HG02852 (cell line): ENCODE measurements around the gene TMEM86A.

ENCODE experiments used
- ATAC-seq: cut with Tn5 transposase; IDR thresholded peaks from one replicate; pipeline ENCODE4 v1.9.1; 2021; ENCODE audit warnings: mild to moderate bottlenecking, moderate library complexity; ENCODE audit not compliant: unreplicated experiment

TMEM86A gene

GRCh38 chr11:18722293-18722637, 23.7 kb downstream of the TMEM86A start:
- peak; percentile 19 for ATAC-seq

DNA sequence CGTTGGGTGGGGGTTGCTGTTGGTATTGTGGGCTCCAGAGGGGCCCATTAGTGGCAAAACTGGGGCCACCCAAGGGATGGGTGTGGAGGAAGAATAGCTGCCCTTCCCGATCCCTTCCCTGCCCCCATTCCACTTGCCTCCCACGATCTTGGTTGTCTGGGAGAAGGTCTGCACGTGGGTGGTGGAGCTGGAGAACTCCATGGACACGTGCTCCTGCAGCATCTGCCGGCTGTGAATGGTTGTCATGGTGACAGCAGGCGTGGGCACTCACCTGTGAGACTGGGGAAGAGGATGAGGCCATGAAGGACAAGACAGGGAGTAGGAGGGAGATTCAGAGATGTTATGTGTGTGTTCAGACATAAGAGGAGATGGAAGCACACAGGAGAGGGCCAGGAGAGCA, 25.4 kb downstream of the TMEM86A start:
- ATAC-seq = no peak

DNA sequence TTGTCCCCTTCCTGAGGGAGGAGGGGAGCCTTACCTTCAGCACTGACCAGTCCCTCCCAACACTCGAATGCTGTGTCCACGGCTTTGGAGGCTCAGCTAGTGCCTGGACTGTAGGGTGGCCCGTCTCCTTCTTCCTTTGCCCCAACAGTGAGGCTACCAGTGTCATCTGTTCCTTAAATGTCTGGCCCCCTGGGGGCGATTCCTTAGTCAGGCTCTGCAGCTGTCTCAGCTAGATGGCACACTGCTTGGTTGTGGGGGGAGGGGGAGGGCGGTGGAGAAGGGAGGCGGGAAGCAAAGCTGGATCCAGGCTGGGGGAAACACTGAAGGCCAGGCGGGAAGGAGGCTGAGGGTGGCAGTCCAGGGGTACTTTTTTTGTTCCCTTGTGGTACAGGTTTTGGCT, 27.5 kb downstream of the TMEM86A start, which contains the start of gene IGSF22:
TSS of gene IGSF22 (minus strand) at position 149 of the 400 bp plus-strand sequence. CDS start 1,952 bp downstream, outside the sequence.
- no peak for ATAC-seq

DNA sequence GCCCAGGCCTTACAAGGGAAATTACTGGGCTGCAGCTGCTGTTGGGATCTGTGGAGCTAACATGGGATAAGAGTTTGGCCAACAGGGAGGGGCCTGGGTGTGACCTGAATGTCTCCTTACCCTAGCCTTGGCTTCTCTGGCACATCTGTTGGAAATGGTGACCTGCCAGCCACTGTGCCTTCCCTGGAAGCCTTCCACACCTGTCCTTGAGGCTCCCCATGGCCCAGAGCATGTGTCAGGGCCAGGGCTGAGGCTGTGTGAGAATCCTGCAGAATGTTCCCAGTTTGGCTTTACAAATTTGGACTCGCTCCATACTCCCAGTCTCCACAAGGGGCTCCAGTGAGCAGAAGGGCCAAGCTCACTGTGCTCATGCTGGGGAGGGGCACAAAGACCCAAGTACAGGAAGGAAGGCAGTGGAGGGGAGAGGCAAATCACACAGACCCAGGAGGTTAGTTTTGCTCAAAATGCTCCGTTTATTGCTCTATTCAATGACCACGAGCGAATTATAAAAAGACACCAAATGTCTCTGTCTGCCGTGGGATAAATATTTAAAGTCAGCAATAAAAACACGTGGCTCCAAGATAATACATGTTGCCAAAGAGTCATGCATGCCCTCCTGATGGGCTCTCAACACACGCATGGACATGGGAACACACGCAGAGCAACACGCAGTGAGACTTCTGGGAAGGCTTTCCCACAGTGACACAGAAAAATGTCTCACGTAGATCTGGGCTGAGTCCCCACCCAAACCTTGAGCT, 29.1 kb downstream of the TMEM86A start:
- ATAC-seq = no peak

DNA sequence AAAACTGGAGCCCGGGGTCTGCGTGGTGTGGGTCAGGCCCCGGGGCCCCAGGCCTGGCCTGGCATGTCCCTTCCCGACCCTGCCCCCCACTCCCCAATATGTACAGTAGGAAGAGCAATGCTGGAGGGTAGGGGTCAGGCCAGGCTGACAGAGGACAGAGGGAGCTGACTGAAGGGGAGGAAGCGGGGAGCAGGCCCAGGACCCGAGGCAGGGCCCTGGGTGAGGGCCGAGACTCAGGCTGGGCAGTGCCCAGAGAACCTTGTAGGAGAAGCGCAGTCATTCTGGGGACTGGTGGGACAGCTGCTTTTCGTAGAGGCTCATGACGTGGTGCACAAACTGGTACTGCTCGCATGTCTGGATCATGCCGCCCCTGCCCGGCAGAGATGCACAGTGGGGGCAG, 30.1 kb downstream of the TMEM86A start:
- no peak for ATAC-seq

DNA sequence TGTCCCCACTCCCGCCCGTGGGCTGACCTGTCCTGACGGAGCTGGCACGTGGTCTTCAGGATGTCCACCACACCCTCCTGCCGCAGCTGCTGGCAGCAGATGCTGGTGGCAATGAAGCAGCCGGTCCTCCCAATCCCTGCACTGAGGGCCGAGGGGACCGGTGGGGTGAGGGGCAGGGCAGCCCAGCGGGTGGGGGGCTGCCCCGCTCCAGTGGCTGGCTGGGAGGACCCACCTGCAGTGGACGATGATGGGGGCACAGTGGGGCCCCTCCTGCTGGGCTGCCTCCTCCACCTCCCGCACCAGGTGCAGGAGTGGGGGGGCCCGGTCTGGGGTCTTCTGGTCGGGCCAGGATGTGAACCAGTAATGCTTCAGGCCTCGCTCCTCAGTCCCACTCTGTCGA, 30.8 kb downstream of the TMEM86A start:
- no peak for ATAC-seq

- ATAC-seq = no peak
These were observed 31.4 kb downstream of the TMEM86A start for GRCh38 chr11:18730020-18730419.

DNA sequence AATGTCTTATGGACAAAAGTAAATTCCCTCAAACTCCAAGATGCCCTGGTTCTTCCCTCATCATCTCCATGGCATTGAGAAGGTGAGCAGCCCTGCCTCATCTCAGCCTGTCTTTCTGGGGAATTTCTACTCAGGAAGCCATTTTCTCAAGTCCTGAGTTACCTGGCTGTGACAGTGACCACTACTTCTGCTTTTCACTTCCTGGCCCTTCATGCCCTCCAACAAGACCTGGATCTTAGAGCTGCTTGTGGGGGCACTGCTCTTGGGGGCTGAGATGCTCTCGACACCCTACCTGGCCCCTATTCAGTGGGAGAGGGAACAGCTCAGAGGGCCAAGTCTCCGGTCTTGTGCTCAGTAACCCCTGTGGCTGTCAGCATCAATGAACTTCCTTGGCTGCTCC, 32.9 kb downstream of the TMEM86A start:
- ATAC-seq = no peak

DNA sequence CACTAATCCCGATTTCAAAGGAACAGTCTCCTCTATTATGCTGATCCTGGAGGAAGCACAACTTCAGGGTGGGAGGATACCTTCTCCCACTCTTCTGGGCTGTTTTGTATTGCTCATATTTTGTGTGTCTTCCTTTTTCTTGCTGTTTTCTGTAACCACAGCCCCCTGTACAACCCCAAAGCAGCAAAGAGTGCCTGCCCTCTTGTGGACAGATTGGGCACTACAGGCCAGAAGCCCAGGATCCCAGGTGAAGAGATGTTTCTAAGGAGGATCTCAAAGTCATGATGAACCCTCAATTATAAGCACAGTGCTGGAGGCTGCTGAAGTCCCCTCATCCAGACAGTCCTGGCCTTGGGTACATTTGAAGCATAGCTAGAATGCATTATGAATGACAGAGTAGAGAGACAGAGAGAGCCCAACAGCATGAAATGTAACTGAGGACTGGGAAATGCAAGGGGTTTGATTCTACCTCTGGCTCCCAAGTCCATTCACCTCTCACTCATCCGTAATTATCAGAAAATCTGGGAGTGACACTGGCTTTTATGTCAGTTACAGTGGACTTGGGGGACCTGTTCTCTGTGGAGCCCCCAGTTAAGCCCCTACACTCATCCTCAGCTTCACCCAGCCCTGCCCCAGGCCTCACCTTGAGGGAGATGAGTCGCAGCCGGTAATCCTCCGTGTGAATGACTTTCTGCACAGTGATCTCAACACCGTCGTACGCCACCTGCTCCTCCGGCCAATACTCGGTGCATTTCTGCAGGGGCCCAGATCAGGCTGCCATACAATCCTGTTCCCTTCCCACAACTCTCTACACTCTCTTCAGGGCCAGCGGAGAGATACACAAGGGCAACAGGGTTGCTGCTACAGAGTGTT, 33.6 kb downstream of the TMEM86A start:
- peak; percentile 65 for ATAC-seq

- ATAC-seq = no peak
These were observed 34.6 kb downstream of the TMEM86A start for GRCh38 chr11:18733202-18733601.

DNA sequence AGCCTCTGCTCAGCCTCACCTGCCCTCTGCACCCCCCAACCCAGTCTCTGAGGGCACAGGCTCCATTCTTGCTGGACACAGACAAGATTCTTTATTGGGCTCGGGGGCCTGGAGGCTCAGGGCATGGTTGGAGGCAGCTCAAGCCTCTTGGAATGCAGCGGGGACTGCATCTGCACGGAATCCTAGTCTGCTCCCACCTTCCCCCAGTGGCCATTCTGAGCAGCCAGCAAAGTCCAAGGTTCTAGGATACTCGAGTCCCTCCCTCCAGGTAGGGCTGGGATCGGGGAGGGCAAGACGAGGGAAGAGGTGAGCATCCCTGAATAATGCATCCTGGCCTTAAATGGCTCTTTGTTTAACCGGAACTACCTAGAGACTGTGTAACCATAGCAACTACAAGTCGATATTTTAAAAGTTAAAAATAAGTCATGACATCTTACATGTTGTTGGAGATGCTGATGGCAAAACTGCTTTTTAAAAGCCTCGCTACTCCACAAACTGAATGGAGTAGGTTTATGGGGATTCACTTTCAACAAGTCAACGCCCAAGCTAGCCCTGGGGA, 38.1 kb downstream of the TMEM86A start:
- no peak for ATAC-seq

- no peak for ATAC-seq
These were observed 39.1 kb downstream of the TMEM86A start for GRCh38 chr11:18737642-18738041.

DNA sequence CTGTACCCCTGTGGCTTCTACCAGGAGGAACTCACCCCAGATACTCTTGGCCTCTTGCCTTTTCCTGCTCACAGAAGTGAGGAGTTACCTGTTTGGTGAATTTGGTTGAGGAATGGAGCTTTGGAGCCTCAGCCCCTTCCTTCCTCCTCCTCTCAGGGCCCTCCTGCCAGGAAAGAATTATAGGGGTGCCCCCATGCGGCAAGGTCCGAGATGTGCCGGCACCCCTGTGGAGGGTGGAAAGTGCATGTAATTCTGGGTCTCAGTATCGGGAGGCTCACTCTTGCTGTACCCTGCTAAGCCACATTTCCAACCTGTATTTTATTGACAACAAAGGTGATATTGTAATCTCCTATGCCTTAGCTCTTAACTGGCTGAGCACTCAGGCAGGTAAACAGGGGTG, 41.1 kb downstream of the TMEM86A start:
- ATAC-seq = no peak

DNA sequence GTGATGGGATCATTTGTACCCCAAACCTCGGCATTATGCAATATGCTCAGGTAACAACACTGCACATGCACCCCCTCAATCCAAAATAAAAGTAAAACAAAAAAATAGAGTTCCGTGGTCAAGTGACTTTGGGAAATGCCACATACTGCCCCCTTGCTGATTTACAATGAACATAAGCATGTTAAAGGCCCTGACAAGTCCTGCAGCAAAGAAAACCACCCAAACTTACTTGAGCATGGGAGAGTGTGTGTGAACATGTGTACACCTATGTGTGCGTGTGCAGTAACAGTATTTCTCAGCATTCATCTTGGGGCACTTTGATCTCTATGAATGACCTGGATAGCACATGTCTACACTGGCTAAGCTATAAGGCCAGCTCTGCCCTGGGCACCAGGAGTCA, 43.2 kb downstream of the TMEM86A start:
- ATAC-seq = no peak

DNA sequence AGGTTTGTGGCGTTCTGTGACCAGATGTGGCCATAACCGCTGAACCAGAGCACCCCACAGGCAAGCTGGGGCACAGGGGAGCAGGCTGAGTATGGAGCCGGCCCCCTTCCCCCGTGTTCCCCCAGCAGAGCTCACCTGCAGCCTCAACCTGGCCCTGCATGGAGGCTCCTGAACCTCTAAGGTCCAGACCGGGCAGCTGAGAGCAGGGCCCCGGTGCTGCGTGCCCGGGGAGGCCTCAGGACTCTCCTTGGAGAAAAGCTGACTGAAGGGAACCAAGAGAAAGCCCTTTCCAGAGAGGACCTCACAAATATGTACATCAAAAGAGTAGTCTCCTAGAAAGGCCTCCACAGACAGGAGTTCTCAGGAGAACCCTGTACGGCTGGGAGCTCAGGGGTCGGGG, 44.8 kb downstream of the TMEM86A start:
- ATAC-seq = no peak

GRCh38 chr11:18743900-18744514, 45.4 kb downstream of the TMEM86A start:
- no peak for ATAC-seq

DNA sequence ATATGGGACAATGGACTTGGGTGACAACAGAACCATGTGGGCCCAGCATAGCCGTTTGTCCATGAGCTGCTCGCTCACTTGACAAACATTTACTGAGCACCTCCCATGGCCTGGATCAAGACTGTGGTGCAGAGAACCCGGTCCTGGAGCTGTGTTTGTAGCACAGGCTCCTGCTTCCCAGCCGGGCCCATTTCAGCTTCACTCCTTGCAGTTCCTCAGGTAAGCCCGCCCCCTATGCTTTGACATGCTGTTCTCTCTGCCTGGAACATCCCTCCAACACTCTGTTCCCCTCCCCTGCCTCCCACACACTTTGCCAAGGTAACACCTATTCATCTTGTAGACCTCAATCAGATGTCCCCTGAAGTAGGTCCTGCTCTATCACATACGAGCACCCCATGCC, 46.7 kb downstream of the TMEM86A start:
- ATAC-seq = no peak

GRCh38 chr11:18748766-18749365, 50.3 kb downstream of the TMEM86A start:
- ATAC-seq = no peak

DNA sequence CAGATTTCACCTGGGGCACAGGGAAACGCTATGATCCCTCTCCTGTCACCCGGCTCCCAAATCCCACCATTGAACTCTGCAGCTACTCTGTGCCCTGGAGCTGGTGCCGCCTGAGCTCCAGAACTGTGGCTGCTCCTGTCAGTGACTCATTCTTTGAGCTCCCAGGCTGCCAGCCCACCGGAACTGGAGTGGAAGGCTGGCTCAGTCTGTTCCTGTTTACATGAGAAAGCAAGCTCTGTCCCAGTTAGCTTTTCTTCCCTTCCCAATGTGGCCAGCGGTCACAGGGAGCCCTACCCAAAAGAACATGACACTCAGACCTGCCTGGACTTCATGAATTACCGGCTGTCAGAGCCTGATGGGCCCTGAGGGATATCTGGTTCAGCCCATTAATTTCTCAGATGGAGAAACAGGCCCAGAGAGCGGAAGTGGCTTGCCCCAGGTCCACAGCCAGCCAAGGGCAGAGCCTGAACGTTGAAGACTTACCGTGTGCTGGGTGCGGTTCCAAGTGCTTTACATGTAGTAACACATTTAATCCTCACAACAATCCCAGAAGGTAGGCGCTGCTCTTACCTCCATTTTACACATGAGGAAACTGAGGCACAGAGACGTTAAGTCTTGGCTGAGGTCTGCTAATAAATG, 51.2 kb downstream of the TMEM86A start:
- no peak for ATAC-seq

DNA sequence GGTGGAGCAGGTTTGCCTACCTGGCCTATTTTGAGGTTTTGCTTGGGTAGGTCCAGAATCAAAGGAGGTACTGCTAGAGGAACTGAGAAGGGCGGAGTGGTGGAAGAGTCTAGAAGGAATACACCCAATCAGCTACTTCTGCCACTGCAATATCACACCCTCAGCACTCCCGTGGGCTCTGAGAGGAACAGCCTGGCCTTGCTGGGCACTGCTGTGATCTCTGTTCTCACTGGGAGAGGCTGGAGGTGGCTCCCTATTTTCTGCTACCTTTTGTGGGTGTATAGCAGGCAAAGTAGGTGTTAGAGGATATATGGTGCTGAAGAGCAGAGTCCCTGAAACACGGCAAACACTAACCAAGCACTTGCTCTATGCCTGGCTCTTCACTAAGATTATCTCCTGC, 52.4 kb downstream of the TMEM86A start:
- ATAC-seq = no peak

- ATAC-seq = no peak
These were observed 53.9 kb downstream of the TMEM86A start for GRCh38 chr11:18752502-18752901.
